Measurements from ENCODE around the gene FRY.
A peak's percentile ranks its signal among the peaks of the same experiment; 100 is the strongest.
"Not testable (repeated sequence)": the region's sequence is repeated elsewhere in the genome, so short reads cannot be mapped to it uniquely, and the experiment has no call there.

FRY gene

DNA sequence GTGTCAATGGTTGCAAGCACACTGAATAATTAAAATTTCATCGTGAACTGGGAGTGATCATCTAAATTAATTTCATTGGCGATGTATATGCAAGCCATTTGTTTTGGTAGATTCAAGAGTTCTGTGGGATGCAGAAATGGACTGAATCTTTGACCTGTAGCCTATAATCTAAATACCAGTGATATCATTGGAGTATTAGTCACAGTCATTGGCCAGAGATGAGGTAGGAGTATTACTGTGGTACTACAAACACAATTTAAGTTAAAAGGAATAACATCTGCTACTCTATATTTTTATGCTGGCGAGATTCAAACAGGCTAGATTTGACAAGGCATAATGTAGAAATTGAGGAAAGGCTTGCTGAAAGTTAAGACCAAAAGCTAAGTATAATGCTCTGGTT is 14.0 kb downstream of the FRY start:
- no peak overlapping the region for H3K4me3 ChIP-seq
- DNase-seq (ENCODE audit: low spot score): no peak
- TF ChIP-seq, protein P1, sequence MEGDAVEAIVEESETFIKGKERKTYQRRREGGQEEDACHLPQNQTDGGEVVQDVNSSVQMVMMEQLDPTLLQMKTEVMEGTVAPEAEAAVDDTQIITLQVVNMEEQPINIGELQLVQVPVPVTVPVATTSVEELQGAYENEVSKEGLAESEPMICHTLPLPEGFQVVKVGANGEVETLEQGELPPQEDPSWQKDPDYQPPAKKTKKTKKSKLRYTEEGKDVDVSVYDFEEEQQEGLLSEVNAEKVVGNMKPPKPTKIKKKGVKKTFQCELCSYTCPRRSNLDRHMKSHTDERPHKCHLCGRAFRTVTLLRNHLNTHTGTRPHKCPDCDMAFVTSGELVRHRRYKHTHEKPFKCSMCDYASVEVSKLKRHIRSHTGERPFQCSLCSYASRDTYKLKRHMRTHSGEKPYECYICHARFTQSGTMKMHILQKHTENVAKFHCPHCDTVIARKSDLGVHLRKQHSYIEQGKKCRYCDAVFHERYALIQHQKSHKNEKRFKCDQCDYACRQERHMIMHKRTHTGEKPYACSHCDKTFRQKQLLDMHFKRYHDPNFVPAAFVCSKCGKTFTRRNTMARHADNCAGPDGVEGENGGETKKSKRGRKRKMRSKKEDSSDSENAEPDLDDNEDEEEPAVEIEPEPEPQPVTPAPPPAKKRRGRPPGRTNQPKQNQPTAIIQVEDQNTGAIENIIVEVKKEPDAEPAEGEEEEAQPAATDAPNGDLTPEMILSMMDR (IDR thresholded peaks at IDR 0.05): no peak
- peak overlapping the region in 1 of 2 donors; percentile 61 for H3K27ac ChIP-seq

- no peak overlapping the region for H3K4me3 ChIP-seq
- H3K27ac ChIP-seq: peak overlapping the region; percentile 30 to 61
- TF ChIP-seq, protein P1 (IDR thresholded peaks at IDR 0.05): no peak
- DNase-seq (ENCODE audit: low spot score): no peak
Observed at GRCh38 chr13:32045982-32046785, 14.6 kb downstream of the FRY start.

DNA sequence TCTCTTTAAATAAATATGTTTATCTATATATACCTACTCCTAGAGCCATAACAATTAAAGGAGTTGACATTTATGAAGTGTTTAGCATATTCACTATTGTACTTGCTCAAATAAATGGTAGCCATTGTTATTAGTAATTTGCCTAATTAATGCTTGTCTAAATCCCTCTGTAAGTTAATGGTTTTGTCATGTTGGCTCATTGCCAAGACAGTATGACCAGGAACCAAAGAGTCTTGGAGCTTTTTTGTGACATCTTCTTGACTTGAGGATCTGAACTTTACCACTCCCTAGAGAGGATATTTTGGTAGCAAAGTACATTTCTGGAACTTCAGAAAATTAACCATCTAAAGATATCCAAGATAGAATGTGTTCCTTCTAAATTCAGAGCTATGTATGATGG is 15.5 kb downstream of the FRY start:
- TF ChIP-seq, protein P1 (IDR thresholded peaks at IDR 0.05): no peak
- H3K27ac ChIP-seq: no peak overlapping the region
- no peak overlapping the region for H3K4me3 ChIP-seq
- DNase-seq (ENCODE audit: low spot score): no peak

DNA sequence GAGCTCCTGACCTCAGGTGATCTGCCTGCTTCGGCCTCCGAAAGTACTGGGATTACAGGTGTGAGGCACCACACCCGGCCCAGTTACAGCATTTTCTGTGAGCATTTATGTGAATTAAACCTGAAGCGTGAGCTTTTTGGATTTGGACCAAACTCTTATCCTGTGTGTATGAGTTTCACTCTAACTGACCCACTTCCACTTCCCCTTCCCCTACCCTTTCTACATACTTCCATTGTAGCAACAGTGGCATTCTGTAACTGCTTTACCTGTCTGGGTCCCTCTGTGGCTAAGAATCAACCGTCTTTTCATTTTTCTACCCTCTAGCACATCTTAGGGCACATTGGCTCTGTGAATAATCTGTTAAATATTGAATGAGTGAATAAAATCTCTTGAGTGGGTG is 16.2 kb downstream of the FRY start:
- Histone ChIP-seq H3K27ac (peak overlapping the region in 1 of 2 donors; percentile 33), H3K4me3 (no peak overlapping the region)
- TF ChIP-seq, protein P1 (IDR thresholded peaks at IDR 0.05): no peak
- no peak for DNase-seq (ENCODE audit: low spot score)

GRCh38 chr13:32048816-32049215 is 17.2 kb downstream of the FRY start:
- no peak overlapping the region for H3K4me3 ChIP-seq
- TF ChIP-seq, protein P1 (IDR thresholded peaks at IDR 0.05): no peak
- no peak for DNase-seq (ENCODE audit: low spot score)
- H3K27ac ChIP-seq: no peak overlapping the region

- TF ChIP-seq, protein P1 (IDR thresholded peaks at IDR 0.05): no peak
- H3K4me3 ChIP-seq: no peak overlapping the region
- no peak for DNase-seq (ENCODE audit: low spot score)
- no peak overlapping the region for H3K27ac ChIP-seq
Observed at GRCh38 chr13:32051156-32051555, 19.6 kb downstream of the FRY start.

- Histone ChIP-seq H3K27ac (no peak overlapping the region), H3K4me3 (no peak overlapping the region)
- DNase-seq (ENCODE audit: low spot score): no peak
- TF ChIP-seq, protein P1 (IDR thresholded peaks at IDR 0.05): no peak
Observed at GRCh38 chr13:32056316-32056715, 24.7 kb downstream of the FRY start.

DNA sequence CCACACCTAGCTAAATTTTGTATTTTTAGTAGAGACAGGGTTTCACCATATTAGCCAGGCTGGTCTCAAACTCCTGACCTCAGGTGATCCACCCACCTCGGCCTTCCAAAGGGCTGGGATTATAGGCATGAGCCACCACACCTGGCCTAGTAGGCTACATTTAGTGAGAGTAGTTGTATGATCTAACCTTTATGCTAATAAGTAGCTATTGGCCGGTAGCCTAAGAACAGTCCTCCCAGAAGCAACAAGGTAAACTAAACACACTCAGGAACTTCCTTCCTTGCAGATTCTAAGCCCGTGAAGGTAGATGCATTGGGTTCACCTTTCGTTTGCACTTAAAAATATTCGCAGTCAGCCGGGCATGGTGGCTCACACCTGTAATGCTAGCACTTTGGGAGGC is 25.8 kb downstream of the FRY start:
- H3K4me3 ChIP-seq; H3K27ac ChIP-seq; DNase-seq (ENCODE audit: low spot score): not testable (repeated sequence)
